GM19452 (cell line): ENCODE data around the gene CIART.
"Not testable (repeated sequence)": the region's sequence is repeated elsewhere in the genome, so short reads cannot be mapped to it uniquely, and the experiment has no call there.

Experiments used
- ATAC-seq: cut with Tn5 transposase; IDR thresholded peaks from one replicate; pipeline ENCODE4 v1.9.1; 2021; ENCODE audit not compliant: unreplicated experiment

Gene CIART

GRCh38 chr1:150308585-150308984 is 26.2 kb downstream of the CIART start:
- ATAC-seq: not testable (repeated sequence)

GRCh38 chr1:150309758-150310508 is 27.6 kb downstream of the CIART start:
- no peak for ATAC-seq

- ATAC-seq: no peak
Observed at GRCh38 chr1:150311762-150312161, 29.4 kb downstream of the CIART start.

GRCh38 chr1:150314691-150315090 is 32.3 kb downstream of the CIART start:
- not testable (repeated sequence) for ATAC-seq

- ATAC-seq: no peak
Observed at GRCh38 chr1:150320667-150320978, 38.3 kb downstream of the CIART start.

- ATAC-seq: no peak
Observed at GRCh38 chr1:150321826-150322166, 39.4 kb downstream of the CIART start.

GRCh38 chr1:150322310-150322709 is 40.0 kb downstream of the CIART start:
- no peak for ATAC-seq

- no peak for ATAC-seq
Observed at GRCh38 chr1:150332651-150333290, 50.4 kb downstream of the CIART start.
